HepG2 (cell line): ENCODE data around the gene SERPINA3. TPM values are rescaled to one million over a fixed set of nuclear protein-coding genes. Genes with fewer than 3 reads are reported as not detected.
A peak's percentile ranks its signal among the peaks of the same experiment; 100 is the strongest.

Experiments
- EED ChIP-seq: sonication (generic); formaldehyde crosslinking; IDR thresholded peaks from 2 replicates; pipeline ENCODE4 v1.5.0; 2020; ENCODE audit warnings: mild to moderate bottlenecking, missing genetic modification reagents
- ELF4 ChIP-seq: sonication (generic); formaldehyde crosslinking; IDR thresholded peaks from 2 replicates; pipeline ENCODE4 v1.5.0; 2020; ENCODE audit warnings: missing genetic modification reagents, mild to moderate bottlenecking, moderate library complexity, borderline replicate concordance
- HNRNPK ChIP-seq: fragments of 200-400 bp; formaldehyde crosslinking; IDR thresholded peaks from 2 replicates; pipeline ENCODE4 v1.6.1; 2018; ENCODE audit warnings: low read length, low read depth, moderate library complexity, mild to moderate bottlenecking; ENCODE audit not compliant: poor library complexity, severe bottlenecking
- ISX ChIP-seq: sonication (generic); formaldehyde crosslinking; conservative IDR thresholded peaks from 2 replicates; pipeline ENCODE4 v1.5.0; 2020; ENCODE audit warnings: missing genetic modification reagents
- JUN ChIP-seq: sonication (generic); formaldehyde crosslinking; IDR thresholded peaks from 2 replicates; pipeline ENCODE4 v1.4.0; 2020; ENCODE audit warnings: mild to moderate bottlenecking, missing genetic modification reagents
- MXD4 ChIP-seq: IDR thresholded peaks from 2 replicates; pipeline ENCODE4 v1.6.1; 2016; ENCODE audit warnings: mild to moderate bottlenecking, missing biosample characterization, missing genetic modification reagents
- NFYC ChIP-seq: IDR thresholded peaks from 2 replicates; pipeline ENCODE4 v1.6.1; 2016; ENCODE audit warnings: missing genetic modification reagents, missing compliant biosample characterization
- PLRG1 ChIP-seq: fragments of 450-650 bp; conservative IDR thresholded peaks from 2 replicates; pipeline ENCODE4 v1.6.1; 2016
- RAD21 ChIP-seq: fragments of 450-650 bp; formaldehyde crosslinking; IDR thresholded peaks from 2 replicates; pipeline ENCODE4 v1.5.0; 2020; ENCODE audit warnings: mild to moderate bottlenecking
- RARA ChIP-seq: IDR thresholded peaks from 2 replicates; pipeline ENCODE4 v1.6.1; 2016; ENCODE audit warnings: missing genetic modification reagents, missing compliant biosample characterization
- SOX6 ChIP-seq, 2 experiments: fragments of 450-650 bp in 1 of 2; sonication (generic) in 1 of 2; formaldehyde crosslinking in 1 of 2; IDR thresholded peaks; 2 replicates each; pipeline versions ENCODE4 v1.4.0 to v1.6.1; 2017 to 2020; ENCODE audit warnings: antibody characterized with exemption in 1 of 2, mild to moderate bottlenecking in 1 of 2, missing genetic modification reagents in 1 of 2
- STAG1 ChIP-seq: sonication (generic); formaldehyde crosslinking; IDR thresholded peaks from 2 replicates; pipeline ENCODE4 v1.4.0; 2020; ENCODE audit warnings: missing genetic modification reagents
- STAT6 ChIP-seq: sonication (generic); formaldehyde crosslinking; IDR thresholded peaks from 2 replicates; pipeline ENCODE4 v1.4.0; 2020; ENCODE audit warnings: missing genetic modification reagents, mild to moderate bottlenecking, borderline replicate concordance
- TGIF2 ChIP-seq: IDR thresholded peaks from 2 replicates; pipeline ENCODE4 v1.6.1; 2016; ENCODE audit warnings: control low read depth, missing compliant biosample characterization
- THAP11 ChIP-seq: IDR thresholded peaks from 2 replicates; pipeline ENCODE4 v1.6.1; 2016; ENCODE audit warnings: missing biosample characterization, missing genetic modification reagents
- TRIM24 ChIP-seq: sonication (generic); formaldehyde crosslinking; IDR thresholded peaks from 2 replicates; pipeline ENCODE4 v1.8.0; 2022; ENCODE audit warnings: mild to moderate bottlenecking, missing genetic modification reagents
- ZBTB33 ChIP-seq: sonication (generic); formaldehyde crosslinking; IDR thresholded peaks from 2 replicates; pipeline ENCODE4 v1.4.0; 2020; ENCODE audit warnings: missing genetic modification reagents
- ZNF841 ChIP-seq: sonication (generic); formaldehyde crosslinking; IDR thresholded peaks from 2 replicates; pipeline ENCODE4 v1.8.1; 2023; ENCODE audit warnings: missing genetic modification reagents, borderline replicate concordance
- ZNF878 ChIP-seq: sonication (generic); formaldehyde crosslinking; IDR thresholded peaks from 2 replicates; pipeline ENCODE4 v1.8.1; 2023; ENCODE audit warnings: mild to moderate bottlenecking, missing genetic modification reagents, moderate library complexity
- ZNF883 ChIP-seq: sonication (generic); formaldehyde crosslinking; IDR thresholded peaks from 2 replicates; pipeline ENCODE4 v1.5.1; 2020; ENCODE audit warnings: mild to moderate bottlenecking, missing genetic modification reagents; ENCODE audit errors: not compliant biosample characterization
- polyA plus RNA-seq, 8 experiments: library from polyadenylated mRNA; depleted of rRNA in 3 of 8; stranded (reverse) in 7 of 8; unstranded in 1 of 8; fragments of >200 nt; fragmentation: Illumina TruSeq in 4 of 8; extraction: Trizol in 4 of 8; gene quantifications; 2 replicates each; pipeline versions ENCODE4 v1.2.1 to v1.2.3, GENCODE V29; 2011 to 2016; ENCODE audit warnings: low read depth in 4 of 8, missing spikeins in 1 of 8, mixed read lengths in 1 of 8; ENCODE audit not compliant: insufficient read depth in 1 of 8
- total RNA-seq, 5 experiments: library from RNA; depleted of rRNA; stranded (reverse); fragments of >200 nt; fragmentation: Illumina TruSeq; extraction: Trizol; gene quantifications; 2 replicates each; pipeline ENCODE4 v1.2.3, GENCODE V29; 2016; ENCODE audit warnings: low read depth in 1 of 5
- TF ChIP-seq, protein P1 (sequence below): sonication (generic); formaldehyde crosslinking; IDR thresholded peaks from 2 replicates; pipeline ENCODE4 v1.4.0; 2020; ENCODE audit warnings: missing genetic modification reagents
- TF ChIP-seq, protein P2 (sequence below): sonication (generic); formaldehyde crosslinking; IDR thresholded peaks from 2 replicates; pipeline ENCODE4 v1.4.0; 2020; ENCODE audit warnings: low read depth, mild to moderate bottlenecking, missing genetic modification reagents

Gene SERPINA3
- total and polyA plus RNA-seq, 2 of the 13 experiments (the other 11 are each of a cell fraction or from before 2014, with no cell fraction given) = 825 to 2,200 TPM

- TF ChIP-seq, protein P1, sequence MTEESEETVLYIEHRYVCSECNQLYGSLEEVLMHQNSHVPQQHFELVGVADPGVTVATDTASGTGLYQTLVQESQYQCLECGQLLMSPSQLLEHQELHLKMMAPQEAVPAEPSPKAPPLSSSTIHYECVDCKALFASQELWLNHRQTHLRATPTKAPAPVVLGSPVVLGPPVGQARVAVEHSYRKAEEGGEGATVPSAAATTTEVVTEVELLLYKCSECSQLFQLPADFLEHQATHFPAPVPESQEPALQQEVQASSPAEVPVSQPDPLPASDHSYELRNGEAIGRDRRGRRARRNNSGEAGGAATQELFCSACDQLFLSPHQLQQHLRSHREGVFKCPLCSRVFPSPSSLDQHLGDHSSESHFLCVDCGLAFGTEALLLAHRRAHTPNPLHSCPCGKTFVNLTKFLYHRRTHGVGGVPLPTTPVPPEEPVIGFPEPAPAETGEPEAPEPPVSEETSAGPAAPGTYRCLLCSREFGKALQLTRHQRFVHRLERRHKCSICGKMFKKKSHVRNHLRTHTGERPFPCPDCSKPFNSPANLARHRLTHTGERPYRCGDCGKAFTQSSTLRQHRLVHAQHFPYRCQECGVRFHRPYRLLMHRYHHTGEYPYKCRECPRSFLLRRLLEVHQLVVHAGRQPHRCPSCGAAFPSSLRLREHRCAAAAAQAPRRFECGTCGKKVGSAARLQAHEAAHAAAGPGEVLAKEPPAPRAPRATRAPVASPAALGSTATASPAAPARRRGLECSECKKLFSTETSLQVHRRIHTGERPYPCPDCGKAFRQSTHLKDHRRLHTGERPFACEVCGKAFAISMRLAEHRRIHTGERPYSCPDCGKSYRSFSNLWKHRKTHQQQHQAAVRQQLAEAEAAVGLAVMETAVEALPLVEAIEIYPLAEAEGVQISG (CRISPR knock-in tag) = peak; percentile 86
- TF ChIP-seq EED (CRISPR knock-in tag) (no peak), STAT6 (peak; percentile 96), ISX (CRISPR knock-in tag) (no peak), NFYC (CRISPR knock-in tag) (peak; percentile 45; the same call in 1 of the 2 replicates), TRIM24 (CRISPR knock-in tag) (peak; percentile 96), MXD4 (0 out of 2 replicates have a peak, but pooled peaks have one; percentile 78), RAD21 (peak; percentile 70), ZBTB33 (CRISPR knock-in tag) (peak; percentile 85), TGIF2 (CRISPR knock-in tag) (peak; percentile 97), THAP11 (CRISPR knock-in tag) (peak; percentile 83), ELF4 (CRISPR knock-in tag) (0 out of 2 replicates have a peak, but pooled peaks have one; percentile 16), ZNF841 (CRISPR knock-in tag) (0 out of 2 replicates have a peak, but pooled peaks have one; percentile 46), RARA (CRISPR knock-in tag) (peak; percentile 100), STAG1 (CRISPR knock-in tag) (peak; percentile 52), JUN (CRISPR knock-in tag) (peak; percentile 98), ZNF878 (CRISPR knock-in tag) (peak; percentile 92), SOX6 (IDR thresholded peaks at IDR 0.05) (no peak), SOX6 (CRISPR knock-in tag; IDR thresholded peaks at IDR 0.05) (peak; percentile 99), HNRNPK (no peak), ZNF883 (CRISPR knock-in tag) (no peak), PLRG1 (no peak)
- TF ChIP-seq, protein P2, sequence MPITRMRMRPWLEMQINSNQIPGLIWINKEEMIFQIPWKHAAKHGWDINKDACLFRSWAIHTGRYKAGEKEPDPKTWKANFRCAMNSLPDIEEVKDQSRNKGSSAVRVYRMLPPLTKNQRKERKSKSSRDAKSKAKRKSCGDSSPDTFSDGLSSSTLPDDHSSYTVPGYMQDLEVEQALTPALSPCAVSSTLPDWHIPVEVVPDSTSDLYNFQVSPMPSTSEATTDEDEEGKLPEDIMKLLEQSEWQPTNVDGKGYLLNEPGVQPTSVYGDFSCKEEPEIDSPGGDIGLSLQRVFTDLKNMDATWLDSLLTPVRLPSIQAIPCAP (CRISPR knock-in tag) = no peak
Measured at GRCh38 chr14:94593749-94594431, 18.3 kb upstream of the SERPINA3 start (continued).
